Mucosa of descending colon (tissue), 3 donors: Measurements from ENCODE around the gene NTN1. TPM values are rescaled to one million over a fixed set of nuclear protein-coding genes. Genes with fewer than 3 reads are reported as not detected.

Experiments used
- ATAC-seq: fragments of 200-7000 bp; cut with Tn5 transposase; one replicate; pipeline ENCODE4 v1.9.1; 2020; ENCODE audit warnings: mild to moderate bottlenecking, moderate library complexity
- DNase-seq, 3 donors: peaks; one replicate each; pipeline ENCODE4 v3.0.0-alpha.2; 2020
- H3K36me3 ChIP-seq: fragments of 200-600 bp; one replicate; pipeline ENCODE4 v1.8.0; 2021; ENCODE audit warnings: low read depth, mild to moderate bottlenecking
- H3K4me1 ChIP-seq: fragments of 200-600 bp; one replicate; pipeline ENCODE4 v1.8.0; 2021; ENCODE audit warnings: low read depth, mild to moderate bottlenecking
- H3K4me3 ChIP-seq: fragments of 200-600 bp; one replicate; pipeline ENCODE4 v1.8.0; 2021; ENCODE audit warnings: mild to moderate bottlenecking
- H3K9me3 ChIP-seq: fragments of 200-600 bp; one replicate; pipeline ENCODE4 v1.8.0; 2021; ENCODE audit warnings: mild to moderate bottlenecking
- intact Hi-C, 2 donors: fragments of 100-400 bp; cut with DNase I in 1 of 2; cut with micrococcal nuclease in 1 of 2; formaldehyde crosslinking; loops; one replicate each; pipeline versions ENCODE4 v1.11.0 to v1.11.1; 2022; cut with DNase I, micrococcal nuclease
- total RNA-seq, 3 donors: library from RNA; stranded (reverse); fragmentation: NEBNext Ultra II Directional in 2 of 3; extraction: Animal tissue kit (Norgen Biotek cat#: 25700) in 2 of 3; gene quantifications; one replicate each; pipeline versions ENCODE4 v1.2.1 to v1.2.4, GENCODE V29; 2021 to 2023
- TF ChIP-seq, protein P1 (sequence below): fragments of 200-600 bp; IDR thresholded peaks from one replicate; pipeline ENCODE4 v1.8.0; 2022; ENCODE audit warnings: antibody characterized with exemption, mild to moderate bottlenecking
- donor health status: DM: no; HTN: no; CAD: no; lungs with moderate emphysema.
- donor health status: DM: no; HTN: no; CAD: no.
- donor health status: DM: no; HTN: yes; CAD: no.

The NTN1 gene
- total RNA-seq, 3 donors from 2014 or later, result 3.7 to 61.8 (median 4.0) TPM

DNA sequence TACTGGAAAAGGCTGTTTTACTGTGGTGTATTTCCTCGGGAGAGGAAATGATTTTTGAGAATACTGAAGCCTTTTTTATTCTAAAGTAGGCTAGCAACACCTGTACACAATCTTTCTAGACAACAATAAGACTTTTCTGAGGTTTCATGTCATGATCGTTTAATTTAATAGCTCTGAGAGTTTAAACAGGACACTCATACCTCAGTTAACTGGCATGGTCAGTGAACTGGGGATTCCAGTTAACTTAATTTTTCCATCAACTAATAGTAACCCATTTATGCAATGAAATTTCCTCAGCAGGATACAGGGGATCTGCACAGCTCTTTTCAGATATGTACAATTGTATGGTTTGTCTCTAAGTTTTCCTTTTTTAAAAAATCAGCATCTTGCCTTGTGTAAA, 262.6 kb downstream of the NTN1 start:
- no peaks in the 10 kb centered on the region for H3K36me3 ChIP-seq
- intact Hi-C loops, result no loop called here
- H3K9me3 ChIP-seq, result no peaks in the 10 kb centered on the region
- H3K4me3 ChIP-seq, result no peak overlapping the region
- H3K4me1 ChIP-seq, result no peaks in the 10 kb centered on the region
- TF ChIP-seq, protein P1, sequence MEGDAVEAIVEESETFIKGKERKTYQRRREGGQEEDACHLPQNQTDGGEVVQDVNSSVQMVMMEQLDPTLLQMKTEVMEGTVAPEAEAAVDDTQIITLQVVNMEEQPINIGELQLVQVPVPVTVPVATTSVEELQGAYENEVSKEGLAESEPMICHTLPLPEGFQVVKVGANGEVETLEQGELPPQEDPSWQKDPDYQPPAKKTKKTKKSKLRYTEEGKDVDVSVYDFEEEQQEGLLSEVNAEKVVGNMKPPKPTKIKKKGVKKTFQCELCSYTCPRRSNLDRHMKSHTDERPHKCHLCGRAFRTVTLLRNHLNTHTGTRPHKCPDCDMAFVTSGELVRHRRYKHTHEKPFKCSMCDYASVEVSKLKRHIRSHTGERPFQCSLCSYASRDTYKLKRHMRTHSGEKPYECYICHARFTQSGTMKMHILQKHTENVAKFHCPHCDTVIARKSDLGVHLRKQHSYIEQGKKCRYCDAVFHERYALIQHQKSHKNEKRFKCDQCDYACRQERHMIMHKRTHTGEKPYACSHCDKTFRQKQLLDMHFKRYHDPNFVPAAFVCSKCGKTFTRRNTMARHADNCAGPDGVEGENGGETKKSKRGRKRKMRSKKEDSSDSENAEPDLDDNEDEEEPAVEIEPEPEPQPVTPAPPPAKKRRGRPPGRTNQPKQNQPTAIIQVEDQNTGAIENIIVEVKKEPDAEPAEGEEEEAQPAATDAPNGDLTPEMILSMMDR, result no peak
- ATAC-seq (no peak), DNase-seq (no peak)

DNA sequence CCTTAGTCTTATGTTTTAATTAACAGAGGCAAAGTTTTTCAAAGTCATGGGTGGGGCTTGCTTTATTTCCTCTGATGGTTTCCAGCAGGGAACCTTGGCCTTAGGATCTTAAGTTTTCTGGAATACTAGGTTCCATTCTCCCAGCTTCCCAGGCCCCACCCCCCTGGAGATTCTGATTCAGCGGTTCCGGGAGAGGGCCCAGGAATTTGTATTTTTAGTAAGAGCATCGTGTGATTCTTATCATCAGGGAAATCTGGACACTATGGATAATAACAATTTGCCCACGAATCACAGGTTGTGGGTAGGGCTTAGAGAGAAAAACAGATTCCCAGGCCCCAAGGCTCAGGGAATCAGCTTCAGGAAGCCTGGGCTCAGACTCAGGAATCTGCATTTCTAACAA, 263.6 kb downstream of the NTN1 start:
- ATAC-seq, result no peak
- intact Hi-C loops, result no loop called here
- DNase-seq, result no peak

DNA sequence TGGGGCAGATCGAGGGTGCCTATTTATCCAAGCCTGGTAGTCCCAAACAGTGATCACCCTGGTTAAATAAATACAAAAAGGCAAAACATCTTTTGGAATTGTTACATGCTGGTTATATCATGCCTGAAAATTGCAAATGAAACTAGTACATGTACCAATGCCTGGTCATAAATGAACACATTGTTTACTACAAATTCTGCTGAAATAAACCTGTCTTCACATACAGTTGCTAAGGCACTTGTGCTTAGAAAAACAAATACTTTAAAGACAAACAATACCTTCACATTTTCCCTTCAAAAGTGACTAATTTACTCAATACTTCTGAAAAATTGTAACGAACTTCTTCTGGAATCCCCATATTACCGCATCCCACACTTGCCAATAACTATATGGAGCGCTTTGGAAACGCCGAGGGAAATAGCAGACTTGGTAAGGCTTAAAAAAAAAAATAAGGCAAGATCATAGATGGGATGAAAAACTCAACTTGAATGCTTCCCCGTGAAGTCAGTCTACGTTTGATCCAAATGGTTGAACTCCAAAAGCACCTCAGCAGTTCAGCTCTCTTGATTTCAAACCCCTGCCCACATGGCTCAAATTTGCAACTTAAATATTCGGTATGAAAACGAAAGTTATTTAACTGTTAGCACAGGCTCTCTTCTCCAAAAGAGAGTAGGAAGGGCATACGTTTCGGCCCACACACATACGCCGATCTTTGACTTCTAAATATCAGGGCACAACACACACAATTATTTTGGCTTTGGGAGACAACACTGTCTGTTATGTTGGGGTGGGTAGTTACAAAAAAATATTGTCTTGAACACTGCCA, 264.5 kb downstream of the NTN1 start:
- ATAC-seq, result no peak
- H3K4me3 ChIP-seq, result no peak overlapping the region
- DNase-seq, result no peak
- no peaks in the 10 kb centered on the region for H3K36me3 ChIP-seq
- TF ChIP-seq, protein P1, result no peak
- intact Hi-C loops, result no loop called here
- no peaks in the 10 kb centered on the region for H3K4me1 ChIP-seq
- no peaks in the 10 kb centered on the region for H3K9me3 ChIP-seq

More for the DNA sequence above, 263.6 kb downstream of the NTN1 start:
- TF ChIP-seq, protein P1, result no peak
- Histone ChIP-seq H3K36me3 (no peaks in the 10 kb centered on the region), H3K9me3 (no peaks in the 10 kb centered on the region), H3K4me3 (no peak overlapping the region), H3K4me1 (no peaks in the 10 kb centered on the region)

DNA sequence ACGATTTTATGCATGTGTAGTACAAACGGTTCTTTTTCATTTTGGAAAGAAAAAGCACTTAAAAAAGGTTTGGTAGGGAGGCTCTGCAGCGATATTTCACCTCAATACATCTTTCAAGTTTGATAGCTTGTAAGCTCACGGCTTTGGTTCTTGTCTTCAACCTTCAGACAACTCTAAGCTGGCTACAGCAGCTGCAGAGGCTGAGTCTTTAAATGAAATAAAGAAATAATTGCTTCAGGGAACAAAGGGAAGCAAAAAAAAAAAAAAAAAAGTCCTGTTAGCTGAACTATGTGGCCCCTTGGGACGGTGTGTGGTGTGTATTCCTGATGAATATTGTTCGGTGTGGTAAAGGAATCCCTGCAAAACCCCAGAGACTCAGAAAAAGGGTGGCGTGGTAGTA, 265.1 kb downstream of the NTN1 start:
- Histone ChIP-seq H3K4me3 (no peak overlapping the region), H3K36me3 (no peaks in the 10 kb centered on the region), H3K4me1 (no peaks in the 10 kb centered on the region), H3K9me3 (no peaks in the 10 kb centered on the region)
- TF ChIP-seq, protein P1, result no peak
- no peak for DNase-seq
- intact Hi-C loops, result no loop called here
- ATAC-seq, result no peak

DNA sequence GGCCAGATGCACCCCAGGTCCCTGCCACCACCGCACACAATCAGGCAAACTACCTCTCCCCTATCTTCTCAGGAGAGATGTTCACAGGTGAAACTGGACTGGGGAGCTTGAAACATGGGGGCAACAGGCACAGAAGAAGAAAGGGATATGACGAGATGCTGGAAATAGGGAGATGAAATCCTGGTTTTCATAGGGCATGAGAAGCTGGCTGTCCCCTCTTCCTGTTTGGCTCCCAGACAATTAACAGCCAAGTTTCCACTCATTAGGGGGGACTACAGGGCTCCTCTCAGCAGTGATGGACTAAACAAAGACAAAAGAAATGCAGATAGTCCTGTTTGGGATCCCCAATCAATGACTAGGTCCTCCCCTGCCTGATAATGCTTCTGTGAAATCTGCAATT, 266.0 kb downstream of the NTN1 start:
- intact Hi-C loops, result no loop called here
- ATAC-seq (no peak), DNase-seq (no peak)
- TF ChIP-seq, protein P1, result no peak
- Histone ChIP-seq H3K4me3 (no peak overlapping the region), H3K36me3 (no peaks in the 10 kb centered on the region), H3K4me1 (no peaks in the 10 kb centered on the region), H3K9me3 (no peaks in the 10 kb centered on the region)
